ENCODE results near the gene SLF2.

SLF2 gene

GRCh38 chr10:100890141-100890672 is 22.6 kb upstream of the SLF2 start:
- no peaks in the 10 kb centered on the region for H3K36me3 ChIP-seq (ENCODE audit: control insufficient read depth in 2 of 2, insufficient read depth in 2 of 2, low read length in 2 of 2)
- H3K9me3 ChIP-seq (ENCODE audit: control insufficient read depth in 2 of 2, low read length in 2 of 2): no peaks in the 10 kb centered on the region
- H3K27me3 ChIP-seq (ENCODE audit: control insufficient read depth in 1 of 2, insufficient read depth in 2 of 2, low read length in 2 of 2): peaks cover 7 to 16% of the 10 kb centered on the region in 2 donors
- H3K4me1 ChIP-seq (ENCODE audit: control insufficient read depth, insufficient read depth, low read length): peaks cover 3% of the 10 kb centered on the region
- H3K4me3 ChIP-seq (ENCODE audit: low read length in 2 of 2): no peak overlapping the region
- H3K9ac ChIP-seq (ENCODE audit: low read length in 2 of 2): no peak overlapping the region
- no peak overlapping the region for H3K27ac ChIP-seq (ENCODE audit: low read length)

DNA sequence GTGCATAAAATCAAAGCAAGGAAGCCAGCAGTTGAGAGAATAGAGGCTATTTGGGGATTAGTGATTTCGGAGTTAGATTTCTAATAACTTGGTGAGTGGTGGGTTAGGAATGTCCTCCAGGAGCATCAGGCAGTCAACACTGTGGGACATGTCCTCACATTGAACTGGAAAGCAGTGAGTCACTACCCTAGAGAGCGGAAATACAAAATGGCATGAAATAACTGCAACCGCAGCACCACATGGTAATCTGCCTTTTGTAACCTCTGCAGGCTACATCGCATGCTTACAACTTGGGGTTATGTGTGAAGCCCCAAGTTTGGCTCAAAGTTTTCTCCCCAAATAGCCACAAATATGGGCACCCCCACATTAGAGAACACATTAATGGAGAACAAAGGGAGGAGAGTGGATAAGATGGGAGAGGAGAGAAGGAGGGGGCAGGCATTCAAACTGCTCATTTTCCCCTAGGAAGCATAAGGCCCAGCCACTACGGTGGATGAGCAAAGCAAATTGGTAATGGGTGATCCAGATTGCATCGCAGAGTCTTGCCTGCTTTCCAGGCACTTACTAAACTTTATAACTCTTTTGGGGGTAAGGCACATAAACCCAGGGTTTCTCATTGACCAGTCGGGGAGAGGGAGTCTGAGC is 22.0 kb upstream of the SLF2 start:
- H3K27ac ChIP-seq (ENCODE audit: low read length): no peak overlapping the region
- no peaks in the 10 kb centered on the region for H3K9me3 ChIP-seq (ENCODE audit: control insufficient read depth in 2 of 2, low read length in 2 of 2)
- H3K9ac ChIP-seq (ENCODE audit: low read length in 2 of 2): no peak overlapping the region
- peaks cover 3% of the 10 kb centered on the region for H3K4me1 ChIP-seq (ENCODE audit: control insufficient read depth, insufficient read depth, low read length)
- no peaks in the 10 kb centered on the region for H3K36me3 ChIP-seq (ENCODE audit: control insufficient read depth in 2 of 2, insufficient read depth in 2 of 2, low read length in 2 of 2)
- H3K27me3 ChIP-seq (ENCODE audit: control insufficient read depth in 1 of 2, insufficient read depth in 2 of 2, low read length in 2 of 2): peaks cover 7 to 18% of the 10 kb centered on the region in 2 donors
- H3K4me3 ChIP-seq (ENCODE audit: low read length in 2 of 2): no peak overlapping the region

GRCh38 chr10:100894033-100894432 is 18.7 kb upstream of the SLF2 start:
- peaks cover 4 to 17% of the 10 kb centered on the region in 2 donors for H3K27me3 ChIP-seq (ENCODE audit: control insufficient read depth in 1 of 2, insufficient read depth in 2 of 2, low read length in 2 of 2)
- H3K36me3 ChIP-seq (ENCODE audit: control insufficient read depth in 2 of 2, insufficient read depth in 2 of 2, low read length in 2 of 2): no peaks in the 10 kb centered on the region
- H3K9ac ChIP-seq (ENCODE audit: low read length in 2 of 2): no peak overlapping the region
- H3K4me1 ChIP-seq (ENCODE audit: control insufficient read depth, insufficient read depth, low read length): no peaks in the 10 kb centered on the region
- H3K4me3 ChIP-seq (ENCODE audit: low read length in 2 of 2): no peak overlapping the region
- no peaks in the 10 kb centered on the region for H3K9me3 ChIP-seq (ENCODE audit: control insufficient read depth in 2 of 2, low read length in 2 of 2)
- no peak overlapping the region for H3K27ac ChIP-seq (ENCODE audit: low read length)

- Histone ChIP-seq H3K4me3 (ENCODE audit: low read length in 2 of 2) (no peak overlapping the region), H3K36me3 (ENCODE audit: control insufficient read depth in 2 of 2, insufficient read depth in 2 of 2, low read length in 2 of 2) (no peaks in the 10 kb centered on the region), H3K4me1 (ENCODE audit: control insufficient read depth, insufficient read depth, low read length) (no peaks in the 10 kb centered on the region), H3K9me3 (ENCODE audit: control insufficient read depth in 2 of 2, low read length in 2 of 2) (no peaks in the 10 kb centered on the region), H3K27ac (ENCODE audit: low read length) (no peak overlapping the region), H3K9ac (ENCODE audit: low read length in 2 of 2) (no peak overlapping the region), H3K27me3 (ENCODE audit: control insufficient read depth in 1 of 2, insufficient read depth in 2 of 2, low read length in 2 of 2) (peaks cover 4 to 14% of the 10 kb centered on the region in 2 donors)
Observed at GRCh38 chr10:100894589-100895294, 18.0 kb upstream of the SLF2 start.

GRCh38 chr10:100895346-100895745 is 17.4 kb upstream of the SLF2 start:
- H3K4me1 ChIP-seq (ENCODE audit: control insufficient read depth, insufficient read depth, low read length): no peaks in the 10 kb centered on the region
- no peak overlapping the region for H3K4me3 ChIP-seq (ENCODE audit: low read length in 2 of 2)
- H3K36me3 ChIP-seq (ENCODE audit: control insufficient read depth in 2 of 2, insufficient read depth in 2 of 2, low read length in 2 of 2): no peaks in the 10 kb centered on the region
- H3K27ac ChIP-seq (ENCODE audit: low read length): no peak overlapping the region
- H3K9ac ChIP-seq (ENCODE audit: low read length in 2 of 2): no peak overlapping the region
- H3K27me3 ChIP-seq (ENCODE audit: control insufficient read depth in 1 of 2, insufficient read depth in 2 of 2, low read length in 2 of 2): peaks cover 4 to 15% of the 10 kb centered on the region in 2 donors
- no peaks in the 10 kb centered on the region for H3K9me3 ChIP-seq (ENCODE audit: control insufficient read depth in 2 of 2, low read length in 2 of 2)

- H3K9ac ChIP-seq (ENCODE audit: low read length in 2 of 2): no peak overlapping the region
- H3K27me3 ChIP-seq (ENCODE audit: control insufficient read depth in 1 of 2, insufficient read depth in 2 of 2, low read length in 2 of 2): peaks cover 5 to 13% of the 10 kb centered on the region in 2 donors
- H3K4me3 ChIP-seq (ENCODE audit: low read length in 2 of 2): no peak overlapping the region
- H3K4me1 ChIP-seq (ENCODE audit: control insufficient read depth, insufficient read depth, low read length): no peaks in the 10 kb centered on the region
- H3K36me3 ChIP-seq (ENCODE audit: control insufficient read depth in 2 of 2, insufficient read depth in 2 of 2, low read length in 2 of 2): no peaks in the 10 kb centered on the region
- H3K9me3 ChIP-seq (ENCODE audit: control insufficient read depth in 2 of 2, low read length in 2 of 2): no peaks in the 10 kb centered on the region
- no peak overlapping the region for H3K27ac ChIP-seq (ENCODE audit: low read length)
Observed at GRCh38 chr10:100895896-100896295, 16.9 kb upstream of the SLF2 start.

GRCh38 chr10:100896876-100897461 is 15.8 kb upstream of the SLF2 start:
- peaks cover 6 to 14% of the 10 kb centered on the region in 2 donors for H3K27me3 ChIP-seq (ENCODE audit: control insufficient read depth in 1 of 2, insufficient read depth in 2 of 2, low read length in 2 of 2)
- no peak overlapping the region for H3K9ac ChIP-seq (ENCODE audit: low read length in 2 of 2)
- H3K36me3 ChIP-seq (ENCODE audit: control insufficient read depth in 2 of 2, insufficient read depth in 2 of 2, low read length in 2 of 2): no peaks in the 10 kb centered on the region
- no peaks in the 10 kb centered on the region for H3K4me1 ChIP-seq (ENCODE audit: control insufficient read depth, insufficient read depth, low read length)
- no peak overlapping the region for H3K27ac ChIP-seq (ENCODE audit: low read length)
- no peak overlapping the region for H3K4me3 ChIP-seq (ENCODE audit: low read length in 2 of 2)
- H3K9me3 ChIP-seq (ENCODE audit: control insufficient read depth in 2 of 2, low read length in 2 of 2): no peaks in the 10 kb centered on the region

GRCh38 chr10:100897976-100898375 is 14.8 kb upstream of the SLF2 start:
- H3K36me3 ChIP-seq (ENCODE audit: control insufficient read depth in 2 of 2, insufficient read depth in 2 of 2, low read length in 2 of 2): no peaks in the 10 kb centered on the region
- no peaks in the 10 kb centered on the region for H3K4me1 ChIP-seq (ENCODE audit: control insufficient read depth, insufficient read depth, low read length)
- H3K4me3 ChIP-seq (ENCODE audit: low read length in 2 of 2): no peak overlapping the region
- H3K9me3 ChIP-seq (ENCODE audit: control insufficient read depth in 2 of 2, low read length in 2 of 2): no peaks in the 10 kb centered on the region
- peaks cover 6 to 14% of the 10 kb centered on the region in 2 donors for H3K27me3 ChIP-seq (ENCODE audit: control insufficient read depth in 1 of 2, insufficient read depth in 2 of 2, low read length in 2 of 2)
- no peak overlapping the region for H3K9ac ChIP-seq (ENCODE audit: low read length in 2 of 2)
- H3K27ac ChIP-seq (ENCODE audit: low read length): no peak overlapping the region

DNA sequence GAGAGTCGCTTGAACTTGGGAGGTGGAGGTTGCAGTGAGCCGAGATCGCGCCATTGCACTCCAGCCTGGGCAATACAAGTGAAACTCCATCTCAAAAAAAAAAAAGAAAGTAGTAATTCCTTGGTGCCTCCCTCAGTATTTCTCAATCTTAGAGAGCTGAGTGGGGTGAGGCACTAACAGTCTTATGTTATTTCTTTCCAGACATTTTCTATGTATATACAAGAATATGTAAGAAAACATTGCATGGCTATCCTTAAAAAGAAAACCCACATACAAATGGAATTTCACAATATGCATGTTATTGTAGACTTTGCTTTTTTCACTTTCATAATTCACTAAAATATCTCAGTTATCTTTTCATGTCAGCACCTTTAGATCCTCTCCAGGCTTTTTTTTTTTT is 13.6 kb upstream of the SLF2 start:
- H3K27me3 ChIP-seq (ENCODE audit: control insufficient read depth in 1 of 2, insufficient read depth in 2 of 2, low read length in 2 of 2): peaks cover 6 to 12% of the 10 kb centered on the region in 2 donors
- no peak overlapping the region for H3K9ac ChIP-seq (ENCODE audit: low read length in 2 of 2)
- H3K36me3 ChIP-seq (ENCODE audit: control insufficient read depth in 2 of 2, insufficient read depth in 2 of 2, low read length in 2 of 2): no peaks in the 10 kb centered on the region
- H3K9me3 ChIP-seq (ENCODE audit: control insufficient read depth in 2 of 2, low read length in 2 of 2): no peaks in the 10 kb centered on the region
- H3K4me3 ChIP-seq (ENCODE audit: low read length in 2 of 2): no peak overlapping the region
- H3K27ac ChIP-seq (ENCODE audit: low read length): no peak overlapping the region
- no peaks in the 10 kb centered on the region for H3K4me1 ChIP-seq (ENCODE audit: control insufficient read depth, insufficient read depth, low read length)

GRCh38 chr10:100901051-100901450 is 11.7 kb upstream of the SLF2 start:
- Histone ChIP-seq H3K4me3 (ENCODE audit: low read length in 2 of 2) (no peak overlapping the region), H3K36me3 (ENCODE audit: control insufficient read depth in 2 of 2, insufficient read depth in 2 of 2, low read length in 2 of 2) (no peaks in the 10 kb centered on the region), H3K4me1 (ENCODE audit: control insufficient read depth, insufficient read depth, low read length) (no peaks in the 10 kb centered on the region), H3K9ac (ENCODE audit: low read length in 2 of 2) (no peak overlapping the region), H3K27me3 (ENCODE audit: control insufficient read depth in 1 of 2, insufficient read depth in 2 of 2, low read length in 2 of 2) (peaks cover 6 to 10% of the 10 kb centered on the region in 2 donors), H3K27ac (ENCODE audit: low read length) (no peak overlapping the region), H3K9me3 (ENCODE audit: control insufficient read depth in 2 of 2, low read length in 2 of 2) (no peaks in the 10 kb centered on the region)

Measured in stomach smooth muscle (tissue), 2 donors.